ENCODE measurements around the gene PPP3CA.

PPP3CA gene

GRCh38 chr4:101044766-101045165, 302.6 kb downstream of the PPP3CA start:
- H3F3A ChIP-seq (ENCODE audit: insufficient read depth, low read length): no peaks in the 10 kb centered on the region
- no peaks in the 10 kb centered on the region for H3K36me3 ChIP-seq (replicated peaks; ENCODE audit: insufficient read depth, low read length)
- no peak overlapping the region for H3K27ac ChIP-seq (ENCODE audit: low read length)
- no peak overlapping the region for H3K9ac ChIP-seq (ENCODE audit: low read length)
- DNase-seq: no peak
- H2AFZ ChIP-seq (ENCODE audit: low read length): no peak overlapping the region
- no peak overlapping the region for H3K4me2 ChIP-seq (ENCODE audit: low read depth, low read length)
- TF ChIP-seq EZH2phosphoT487 (IDR thresholded peaks at IDR 0.05; ENCODE audit: low read length) (no peak), EZH2 (optimal IDR thresholded peaks at IDR 0.05; ENCODE audit: low read depth, low read length) (no peak)
- TF ChIP-seq, protein P1, sequence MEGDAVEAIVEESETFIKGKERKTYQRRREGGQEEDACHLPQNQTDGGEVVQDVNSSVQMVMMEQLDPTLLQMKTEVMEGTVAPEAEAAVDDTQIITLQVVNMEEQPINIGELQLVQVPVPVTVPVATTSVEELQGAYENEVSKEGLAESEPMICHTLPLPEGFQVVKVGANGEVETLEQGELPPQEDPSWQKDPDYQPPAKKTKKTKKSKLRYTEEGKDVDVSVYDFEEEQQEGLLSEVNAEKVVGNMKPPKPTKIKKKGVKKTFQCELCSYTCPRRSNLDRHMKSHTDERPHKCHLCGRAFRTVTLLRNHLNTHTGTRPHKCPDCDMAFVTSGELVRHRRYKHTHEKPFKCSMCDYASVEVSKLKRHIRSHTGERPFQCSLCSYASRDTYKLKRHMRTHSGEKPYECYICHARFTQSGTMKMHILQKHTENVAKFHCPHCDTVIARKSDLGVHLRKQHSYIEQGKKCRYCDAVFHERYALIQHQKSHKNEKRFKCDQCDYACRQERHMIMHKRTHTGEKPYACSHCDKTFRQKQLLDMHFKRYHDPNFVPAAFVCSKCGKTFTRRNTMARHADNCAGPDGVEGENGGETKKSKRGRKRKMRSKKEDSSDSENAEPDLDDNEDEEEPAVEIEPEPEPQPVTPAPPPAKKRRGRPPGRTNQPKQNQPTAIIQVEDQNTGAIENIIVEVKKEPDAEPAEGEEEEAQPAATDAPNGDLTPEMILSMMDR (IDR thresholded peaks at IDR 0.05; ENCODE audit: low read length): no peak
- no peaks in the 10 kb centered on the region for H3K4me1 ChIP-seq (ENCODE audit: low read length)
- no peaks in the 10 kb centered on the region for H3K27me3 ChIP-seq (replicated peaks; ENCODE audit: insufficient read depth, low read length)
- H3K79me2 ChIP-seq (ENCODE audit: low read length): no peaks in the 10 kb centered on the region
- no peak overlapping the region for H3K4me3 ChIP-seq (ENCODE audit: low read length)
- H3K9me3 ChIP-seq (replicated peaks; ENCODE audit: insufficient read depth, low read length): no peaks in the 10 kb centered on the region
- no peaks in the 10 kb centered on the region for H3K9me2 ChIP-seq (replicated peaks; ENCODE audit: insufficient read depth, low read length)
- no peaks in the 10 kb centered on the region for H4K20me1 ChIP-seq (ENCODE audit: insufficient read depth, low read length)

DNA sequence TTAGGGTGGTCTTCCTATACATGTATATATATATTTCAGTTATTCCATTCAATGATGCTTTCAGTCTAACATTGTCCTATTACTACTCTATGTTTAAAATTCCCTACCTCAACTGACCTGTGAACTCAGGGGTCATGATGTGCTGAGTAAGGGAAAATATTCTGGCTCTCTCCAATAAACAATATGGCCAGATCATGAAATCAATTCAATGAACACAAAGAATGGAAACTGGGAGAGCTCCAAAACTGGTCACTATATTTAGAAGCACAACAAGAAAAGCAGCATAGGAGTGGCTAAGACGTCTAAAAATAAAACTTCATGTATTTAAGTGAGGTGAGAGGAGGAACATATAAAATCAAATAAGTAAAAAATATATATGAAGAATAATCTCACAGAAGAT, 304.5 kb downstream of the PPP3CA start:
- Histone ChIP-seq H3K9me3 (replicated peaks; ENCODE audit: insufficient read depth, low read length) (no peaks in the 10 kb centered on the region), H3K27me3 (replicated peaks; ENCODE audit: insufficient read depth, low read length) (no peaks in the 10 kb centered on the region), H3K79me2 (ENCODE audit: low read length) (no peaks in the 10 kb centered on the region), H3K36me3 (replicated peaks; ENCODE audit: insufficient read depth, low read length) (no peaks in the 10 kb centered on the region), H3K4me1 (ENCODE audit: low read length) (no peaks in the 10 kb centered on the region), H3K4me2 (ENCODE audit: low read depth, low read length) (no peak overlapping the region), H3K27ac (ENCODE audit: low read length) (no peak overlapping the region), H2AFZ (ENCODE audit: low read length) (no peak overlapping the region), H3K4me3 (ENCODE audit: low read length) (no peak overlapping the region), H3K9ac (ENCODE audit: low read length) (no peak overlapping the region), H3F3A (ENCODE audit: insufficient read depth, low read length) (no peaks in the 10 kb centered on the region), H4K20me1 (ENCODE audit: insufficient read depth, low read length) (no peaks in the 10 kb centered on the region), H3K9me2 (replicated peaks; ENCODE audit: insufficient read depth, low read length) (no peaks in the 10 kb centered on the region)
- no peak for DNase-seq
- TF ChIP-seq EZH2phosphoT487 (IDR thresholded peaks at IDR 0.05; ENCODE audit: low read length): no peak
- TF ChIP-seq, protein P1 (IDR thresholded peaks at IDR 0.05; ENCODE audit: low read length): no peak
- no peak for TF ChIP-seq EZH2 (optimal IDR thresholded peaks at IDR 0.05; ENCODE audit: low read depth, low read length)

DNA sequence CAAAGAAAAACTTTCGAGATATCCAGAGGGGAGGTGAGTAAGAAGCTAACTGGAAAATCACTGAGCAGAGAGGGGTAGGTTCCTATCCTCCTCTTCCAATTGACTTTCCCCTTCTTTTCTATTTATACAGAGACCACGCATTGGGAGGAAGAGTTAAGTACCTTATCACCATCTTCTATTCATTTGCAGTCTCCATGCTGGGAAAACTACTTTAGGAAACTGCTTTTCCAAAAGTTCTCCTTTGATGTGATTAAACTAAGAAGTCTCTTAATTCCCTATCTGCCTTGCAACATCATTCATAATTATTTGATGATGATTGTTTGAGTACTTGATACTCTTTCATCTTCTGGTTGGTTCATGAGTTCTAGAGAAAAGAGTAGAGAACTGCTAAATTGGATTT, 306.6 kb downstream of the PPP3CA start:
- TF ChIP-seq EZH2phosphoT487 (IDR thresholded peaks at IDR 0.05; ENCODE audit: low read length): no peak
- TF ChIP-seq, protein P1 (IDR thresholded peaks at IDR 0.05; ENCODE audit: low read length): no peak
- no peak for TF ChIP-seq EZH2 (optimal IDR thresholded peaks at IDR 0.05; ENCODE audit: low read depth, low read length)
- no peaks in the 10 kb centered on the region for H3F3A ChIP-seq (ENCODE audit: insufficient read depth, low read length)
- no peaks in the 10 kb centered on the region for H3K79me2 ChIP-seq (ENCODE audit: low read length)
- H3K4me1 ChIP-seq (ENCODE audit: low read length): no peaks in the 10 kb centered on the region
- H3K9me2 ChIP-seq (replicated peaks; ENCODE audit: insufficient read depth, low read length): no peaks in the 10 kb centered on the region
- no peaks in the 10 kb centered on the region for H3K9me3 ChIP-seq (replicated peaks; ENCODE audit: insufficient read depth, low read length)
- H3K27me3 ChIP-seq (replicated peaks; ENCODE audit: insufficient read depth, low read length): no peaks in the 10 kb centered on the region
- H3K27ac ChIP-seq (ENCODE audit: low read length): no peak overlapping the region
- H3K9ac ChIP-seq (ENCODE audit: low read length): no peak overlapping the region
- H2AFZ ChIP-seq (ENCODE audit: low read length): no peak overlapping the region
- H4K20me1 ChIP-seq (ENCODE audit: insufficient read depth, low read length): no peaks in the 10 kb centered on the region
- no peak overlapping the region for H3K4me2 ChIP-seq (ENCODE audit: low read depth, low read length)
- H3K4me3 ChIP-seq (ENCODE audit: low read length): no peak overlapping the region
- H3K36me3 ChIP-seq (replicated peaks; ENCODE audit: insufficient read depth, low read length): no peaks in the 10 kb centered on the region
- no peak for DNase-seq

Data from MM.1S (cell line).